ENCODE measurements around the gene CHST8.
A peak's percentile ranks its signal among the peaks of the same experiment; 100 is the strongest.

CHST8 gene

DNA sequence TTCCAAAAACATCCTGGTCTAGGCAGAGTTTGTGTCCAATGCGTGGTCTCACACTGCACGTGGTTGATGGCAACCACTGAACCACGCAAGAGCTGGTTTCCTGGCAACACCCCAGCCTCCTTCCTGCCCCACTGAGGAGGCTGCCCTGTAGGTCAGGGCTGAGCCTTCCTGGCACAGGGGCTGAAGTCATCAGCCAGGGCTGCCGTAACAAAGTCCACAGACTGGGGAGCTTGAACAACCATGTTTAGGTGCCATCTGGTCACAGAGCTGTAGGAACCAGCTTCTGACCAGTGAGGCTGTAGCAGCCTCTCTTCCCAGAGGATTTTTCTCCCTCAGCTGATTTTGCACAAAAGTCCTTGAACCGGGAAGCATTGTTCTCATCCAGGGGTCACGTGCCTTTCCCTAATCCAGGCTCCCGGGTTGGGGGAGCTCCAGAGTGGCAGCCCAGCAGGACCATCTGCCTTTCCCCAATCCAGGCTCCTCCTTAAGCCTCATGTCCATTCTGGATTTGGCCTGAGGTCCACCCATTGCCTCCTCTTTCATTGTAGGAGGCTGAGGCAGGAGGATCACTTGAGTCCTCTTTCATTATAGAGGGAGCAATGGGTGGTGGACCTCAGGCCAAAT lies 53.9 kb downstream of the CHST8 start:
- no peak for DNase-seq

DNA sequence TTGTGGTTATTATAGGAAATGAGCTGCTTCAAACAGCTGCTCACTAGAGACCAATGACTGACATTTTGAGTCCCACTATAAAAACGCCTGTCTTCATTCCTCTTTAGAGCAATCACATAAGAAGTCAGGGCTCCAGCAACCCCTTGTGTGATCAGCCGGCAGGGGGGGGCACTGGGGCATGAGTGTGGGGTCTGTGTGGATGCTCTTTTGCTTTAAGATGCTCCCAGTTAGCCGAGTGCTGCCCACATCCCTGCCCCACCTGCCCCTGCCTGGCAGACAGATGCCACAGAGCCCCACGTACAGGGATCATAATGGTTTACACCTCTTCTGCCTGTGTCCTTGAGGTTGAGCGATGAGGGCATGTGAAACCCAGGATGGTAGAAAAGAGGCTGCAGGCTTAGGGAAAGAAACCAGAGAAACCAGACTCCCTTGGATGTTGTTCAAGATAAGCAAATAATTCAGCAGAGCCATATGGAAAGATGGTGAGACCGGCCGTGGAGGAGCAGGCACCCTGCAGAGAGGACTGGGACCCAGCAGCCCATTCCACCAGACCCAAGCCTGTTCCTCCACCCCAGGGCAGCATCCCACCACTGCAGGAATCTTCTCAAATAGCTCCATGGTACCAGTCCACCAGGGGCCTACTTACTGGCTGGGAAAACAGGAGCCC lies 55.4 kb downstream of the CHST8 start:
- DNase-seq = no peak

DNA sequence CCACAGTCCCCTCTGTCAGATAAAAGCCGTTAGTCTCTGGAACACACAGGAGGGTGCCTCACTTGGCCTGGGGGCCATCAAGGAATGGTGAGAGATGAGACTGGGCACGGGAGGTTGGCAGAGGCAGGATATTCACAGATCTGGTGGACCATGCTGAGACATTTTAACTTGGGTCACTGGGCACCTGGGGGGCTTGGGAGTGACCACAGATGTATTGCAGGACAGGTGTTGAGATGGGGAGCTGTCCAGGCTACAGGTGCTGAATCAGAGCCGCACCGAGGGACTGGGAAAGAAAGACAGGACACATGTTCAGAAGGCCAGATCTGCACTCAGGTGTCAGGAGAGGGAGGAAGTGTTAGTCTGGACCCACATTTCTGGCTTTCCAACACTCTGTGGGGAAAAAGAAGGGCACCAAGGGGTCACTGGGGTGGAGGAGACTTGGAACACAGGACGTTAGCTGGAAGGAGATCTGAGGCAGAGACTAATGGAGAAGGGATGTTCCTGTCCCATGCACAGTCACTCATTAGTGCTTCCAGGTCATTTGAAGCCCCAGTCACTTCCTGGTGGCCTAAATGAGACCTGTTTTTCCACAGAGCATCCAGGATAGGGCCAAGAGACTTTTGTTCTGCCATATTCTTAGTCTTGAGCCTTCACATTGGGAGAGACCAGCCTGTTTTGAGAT lies 56.1 kb downstream of the CHST8 start:
- no peak for DNase-seq

DNA sequence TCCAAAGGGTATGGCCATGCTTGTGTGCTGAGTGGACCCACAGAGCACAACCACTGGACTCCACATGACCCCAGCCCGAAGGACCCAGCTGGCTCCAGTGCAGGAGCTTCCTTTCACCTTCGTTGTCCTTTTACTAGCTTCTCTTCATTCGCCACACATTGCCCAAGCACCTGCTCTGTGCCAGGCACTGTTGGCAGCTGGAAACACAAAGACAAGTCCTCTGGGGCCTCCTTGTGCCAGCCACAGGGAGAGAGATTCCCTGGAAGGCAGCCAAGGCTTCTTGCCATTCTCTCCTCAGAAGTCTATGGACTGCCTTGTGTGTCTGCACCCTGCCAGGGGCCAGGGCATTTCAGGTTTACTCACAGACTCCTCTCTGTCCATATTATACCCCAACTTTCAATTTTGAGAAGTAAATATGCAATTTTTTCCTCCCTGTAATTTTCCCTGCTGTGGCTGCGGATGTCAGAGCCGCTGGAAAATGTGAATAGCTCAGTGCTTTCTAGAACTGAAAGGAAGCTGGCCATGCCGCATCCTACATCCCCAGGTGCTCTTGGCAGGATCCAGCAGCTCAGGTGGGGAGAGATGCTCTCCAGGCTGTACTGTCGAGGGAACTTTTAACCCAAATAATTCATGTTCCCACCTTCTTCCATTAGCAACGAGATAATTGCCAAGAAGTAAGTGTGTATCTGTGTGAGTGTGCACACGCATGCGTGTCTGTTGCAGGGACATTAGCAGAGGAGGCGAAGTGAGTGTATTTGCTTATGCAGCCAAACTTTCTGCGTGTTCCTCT lies 57.2 kb downstream of the CHST8 start:
- peak; percentile 90 for DNase-seq

DNA sequence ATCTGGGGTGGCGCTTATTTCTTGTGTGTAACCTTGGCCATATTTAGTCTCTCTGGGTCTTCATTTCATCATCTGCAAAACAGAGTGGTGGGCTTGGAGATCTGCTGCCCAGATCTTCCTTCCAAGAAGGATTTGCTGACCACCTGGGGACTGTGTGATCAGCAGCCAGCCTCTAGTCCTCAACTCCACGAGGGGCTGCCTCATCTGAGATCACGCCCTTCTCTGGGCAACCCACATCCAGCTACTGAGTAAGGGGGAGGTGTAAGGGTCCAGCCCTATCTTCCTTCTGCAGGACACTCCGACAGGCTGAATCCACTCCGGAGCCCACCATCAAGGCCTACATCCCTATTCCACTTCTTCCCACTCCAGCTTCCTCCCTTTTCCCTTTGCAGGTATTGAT lies 57.9 kb downstream of the CHST8 start:
- no peak for DNase-seq

DNA sequence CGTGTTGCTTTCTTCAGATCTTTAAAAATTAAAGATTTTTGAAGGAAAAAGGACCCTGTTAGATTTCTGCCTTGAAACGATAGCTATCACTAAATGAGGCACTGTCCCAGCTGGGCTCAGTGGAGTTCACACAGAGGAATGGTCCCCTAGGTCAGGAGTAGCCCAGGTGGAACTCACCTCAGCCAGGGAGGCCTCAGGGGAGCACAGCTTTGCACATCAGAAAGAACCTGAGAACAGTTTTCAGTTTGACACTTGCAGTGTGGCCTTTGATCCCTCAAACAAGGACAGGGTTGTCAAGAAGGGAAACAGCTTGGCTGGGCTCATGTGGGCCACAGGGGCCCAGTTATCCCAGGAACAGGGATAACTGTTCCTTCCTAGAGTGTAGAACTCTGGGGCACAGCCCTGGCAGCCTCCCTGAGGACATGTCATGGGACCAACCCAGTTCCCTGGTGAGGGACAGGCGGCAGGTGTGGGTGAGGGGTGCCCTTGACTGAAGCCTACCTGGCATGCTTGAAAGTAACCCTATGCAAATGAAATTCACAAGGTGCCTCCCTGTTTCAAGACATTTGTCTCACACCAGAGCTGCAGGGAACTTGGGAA lies 59.4 kb downstream of the CHST8 start:
- no peak for DNase-seq

DNA sequence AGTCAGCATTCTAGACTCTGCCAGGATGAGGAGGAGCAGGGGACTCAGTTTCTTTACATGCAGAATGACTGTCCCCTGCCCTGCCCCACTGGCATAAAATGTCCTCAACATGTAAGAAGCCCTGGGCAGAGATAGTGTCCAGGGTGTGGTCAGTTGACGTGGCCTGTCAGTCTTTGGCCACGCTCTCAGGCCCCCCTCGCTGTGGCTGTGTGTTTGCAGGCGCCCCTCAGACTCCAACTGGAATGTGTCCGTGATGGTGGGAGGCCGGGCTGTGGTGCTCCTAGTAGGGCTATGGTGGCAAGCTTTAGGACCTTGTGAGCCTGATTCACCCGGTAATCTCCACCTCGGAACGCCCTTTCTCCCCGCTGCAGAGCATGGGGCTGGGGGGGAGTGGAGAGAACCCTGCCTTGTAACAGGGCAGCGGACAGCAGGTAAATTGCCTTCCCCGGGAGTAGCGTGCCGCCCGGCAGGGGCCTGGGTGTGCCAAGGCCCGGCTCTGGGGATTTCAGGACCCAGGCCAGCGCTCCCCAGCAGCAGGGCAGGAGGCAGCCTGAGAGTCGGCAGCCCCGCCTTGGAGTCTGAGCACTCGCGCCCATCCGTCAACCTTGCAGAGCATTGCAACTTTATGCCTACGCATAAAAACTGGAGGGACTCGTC lies 62.3 kb downstream of the CHST8 start:
- no peak for DNase-seq

DNA sequence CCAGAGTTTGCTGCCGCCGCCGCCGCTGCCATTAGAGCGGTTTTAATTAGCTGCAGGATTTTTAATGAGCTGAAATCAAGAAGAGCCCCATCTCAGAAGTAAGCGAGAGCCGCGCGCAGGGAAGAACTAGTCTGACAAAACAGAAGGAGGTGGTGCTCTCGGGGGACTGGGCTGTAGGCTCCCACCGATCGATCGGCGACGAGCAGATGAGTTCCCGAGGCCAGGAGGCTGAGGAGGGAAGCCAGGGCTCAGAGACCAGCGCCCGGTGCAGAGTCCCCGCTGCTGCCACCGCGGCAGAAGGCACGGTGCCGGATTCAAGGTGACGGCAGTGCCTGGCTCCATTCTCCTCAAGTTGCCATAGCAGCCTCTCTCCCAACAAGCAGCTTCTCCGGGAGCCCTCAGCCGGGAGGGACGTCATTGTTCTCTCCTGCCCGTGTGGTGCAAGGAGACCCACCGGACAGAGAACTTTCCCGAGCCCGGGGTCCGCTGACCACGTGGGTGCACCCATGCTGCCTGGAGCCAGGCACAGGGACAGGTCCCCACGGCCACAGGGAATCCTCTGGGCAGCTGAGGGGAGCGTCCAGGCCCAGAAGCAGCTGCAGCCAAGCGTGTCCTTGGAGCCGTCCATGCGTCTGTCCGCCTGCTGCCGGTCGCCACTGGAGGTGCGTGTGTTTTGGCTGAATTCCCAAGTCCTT lies 62.9 kb downstream of the CHST8 start:
- DNase-seq = no peak

DNA sequence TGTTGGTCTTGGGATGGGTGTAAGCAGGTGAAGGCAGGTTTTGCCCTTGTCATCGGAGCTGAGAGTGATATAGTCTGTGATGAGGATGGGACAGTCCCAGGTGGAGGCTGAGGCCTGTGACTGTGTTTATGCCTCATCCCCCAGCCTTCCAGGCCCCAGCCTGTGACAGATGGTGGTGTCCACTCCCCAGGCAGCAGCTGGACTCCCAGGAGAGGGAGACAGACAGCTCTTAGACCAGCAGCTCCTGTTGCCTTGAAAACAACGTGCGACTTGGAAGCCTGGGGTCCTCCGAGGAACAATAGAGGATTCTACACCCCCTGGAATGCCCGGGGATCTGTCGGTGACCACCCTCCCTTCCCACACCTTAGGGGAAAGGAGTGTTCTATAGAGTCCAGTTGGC lies 63.8 kb downstream of the CHST8 start:
- DNase-seq = no peak

DNA sequence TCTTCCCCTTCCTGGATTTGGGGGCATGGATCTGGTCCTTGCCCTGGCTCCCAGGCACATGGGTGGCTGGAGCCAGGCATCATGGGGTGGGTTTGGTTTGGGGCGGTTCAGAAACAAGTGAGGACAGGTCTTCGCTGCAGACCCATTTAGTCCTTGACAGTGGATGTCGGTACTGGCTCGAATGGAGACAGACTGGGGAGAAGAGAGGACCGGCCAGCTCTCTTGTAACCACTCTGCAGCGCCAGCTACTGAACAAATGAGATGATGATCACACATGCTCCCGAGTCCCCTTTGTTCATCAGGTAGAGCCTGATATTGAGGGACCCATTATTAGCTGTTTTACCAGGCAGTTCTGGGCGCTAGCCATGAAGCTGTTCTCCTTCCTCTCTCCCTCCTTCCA lies 64.5 kb downstream of the CHST8 start:
- no peak for DNase-seq

DNA sequence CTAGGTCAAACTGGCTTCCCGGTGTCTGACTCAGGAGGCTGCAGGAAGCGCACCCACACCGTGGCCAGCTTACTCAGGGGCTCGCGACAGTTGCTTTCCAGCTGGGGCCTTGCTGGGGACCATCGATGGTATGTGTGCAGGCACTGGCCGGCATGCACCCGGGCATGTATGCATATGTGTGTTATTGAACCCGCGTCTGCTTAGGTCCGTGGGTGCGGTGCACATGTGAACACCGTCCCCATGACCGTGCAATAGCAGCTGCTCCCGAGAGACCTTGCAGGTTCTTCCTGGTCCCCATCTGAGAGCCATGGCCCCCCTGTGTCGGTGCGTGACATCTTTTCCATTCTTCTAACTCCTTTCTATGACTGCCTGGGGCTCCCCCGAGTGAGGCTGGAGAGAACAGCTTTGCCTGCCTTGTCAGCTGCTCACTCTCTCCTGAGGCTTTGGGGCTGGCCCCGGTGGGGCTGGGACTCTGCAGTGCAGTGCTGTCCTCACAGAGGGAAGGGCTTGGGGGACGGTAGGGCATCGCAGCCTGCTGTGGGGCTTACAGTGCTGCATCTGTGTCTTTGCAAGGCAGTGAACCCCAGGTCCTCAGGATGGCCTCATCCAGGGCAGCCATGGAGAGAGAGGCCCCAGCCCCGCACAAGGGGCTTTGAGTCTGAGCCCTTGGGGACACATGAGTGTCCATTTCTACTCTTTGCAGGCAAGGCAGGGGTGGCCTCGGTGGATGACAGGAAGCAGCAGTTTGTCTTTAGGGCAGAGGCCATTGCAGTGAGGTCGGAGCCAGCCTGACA lies 65.1 kb downstream of the CHST8 start:
- DNase-seq = no peak

DNA sequence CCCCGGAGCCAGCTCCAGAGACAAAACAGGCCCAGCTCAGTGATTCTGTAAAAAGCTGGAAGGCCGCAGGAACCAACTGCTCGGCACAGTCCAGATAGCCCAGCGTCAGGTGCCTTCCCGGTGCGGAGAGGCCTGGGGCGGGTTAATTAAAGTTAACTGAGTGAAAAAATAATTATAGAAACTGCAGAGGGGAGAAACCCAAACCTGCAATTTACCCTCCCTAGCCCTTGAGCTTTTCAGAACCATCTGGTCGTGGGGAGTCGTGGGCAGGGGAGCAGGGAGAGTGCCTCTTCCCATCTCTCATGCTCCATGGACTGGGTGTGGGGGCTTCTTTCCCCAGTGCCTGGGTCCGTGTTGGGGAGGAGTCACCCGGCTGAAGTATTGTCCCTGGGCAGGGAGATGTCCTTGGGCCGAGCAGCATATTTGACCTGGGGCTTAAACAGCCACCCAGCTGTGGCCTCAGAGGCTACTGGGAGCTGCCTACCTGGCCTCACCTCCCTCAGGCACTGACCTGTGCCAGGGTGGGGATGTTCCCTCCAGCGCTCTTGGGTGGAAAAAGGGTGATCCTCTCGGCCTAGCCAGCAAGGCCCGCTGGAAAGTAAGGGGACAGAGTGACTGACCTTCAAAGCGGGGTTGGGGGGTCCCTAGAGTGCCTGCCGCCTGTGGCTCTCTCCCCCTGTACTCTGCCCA lies 65.9 kb downstream of the CHST8 start:
- no peak for DNase-seq

DNA sequence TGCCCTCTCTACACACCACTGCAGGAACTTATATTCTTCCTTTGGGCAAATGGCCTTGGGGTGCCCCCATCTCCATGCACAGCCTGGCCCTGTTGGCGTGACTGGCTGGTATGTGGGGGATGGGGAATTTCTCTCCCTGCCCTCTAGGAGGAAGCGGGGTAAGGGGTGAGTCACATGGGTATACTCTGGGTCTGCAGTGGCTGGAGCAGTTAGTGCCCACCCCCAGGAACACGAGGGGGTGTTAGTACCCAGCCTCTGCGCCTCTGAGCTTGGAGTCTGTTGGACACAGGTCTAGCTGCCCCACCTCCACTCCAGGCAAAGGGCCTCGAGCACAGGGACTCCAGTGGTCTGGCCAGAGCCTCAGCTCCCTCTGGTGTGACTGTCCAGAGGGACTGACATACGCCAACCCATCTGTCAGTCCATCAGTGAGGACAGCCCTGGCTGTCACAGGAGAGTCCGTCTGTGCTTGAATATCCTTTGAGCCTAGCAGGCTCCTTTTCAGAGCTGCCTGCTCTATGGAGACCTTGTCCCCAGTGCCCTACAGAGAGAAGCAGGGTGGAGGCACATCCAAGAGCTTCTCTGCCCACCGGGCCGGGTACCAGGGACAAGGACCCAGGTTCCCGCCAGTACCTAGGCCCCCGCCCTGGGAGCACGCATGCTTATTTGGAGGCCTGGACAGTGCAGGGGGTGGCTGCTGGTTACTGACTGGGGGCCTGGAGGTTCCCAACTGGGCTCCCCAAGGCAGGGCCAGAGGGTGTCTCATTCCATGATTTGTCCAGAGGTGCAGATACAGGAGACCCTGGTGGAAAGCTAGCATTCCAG lies 66.6 kb downstream of the CHST8 start:
- no peak for DNase-seq

DNA sequence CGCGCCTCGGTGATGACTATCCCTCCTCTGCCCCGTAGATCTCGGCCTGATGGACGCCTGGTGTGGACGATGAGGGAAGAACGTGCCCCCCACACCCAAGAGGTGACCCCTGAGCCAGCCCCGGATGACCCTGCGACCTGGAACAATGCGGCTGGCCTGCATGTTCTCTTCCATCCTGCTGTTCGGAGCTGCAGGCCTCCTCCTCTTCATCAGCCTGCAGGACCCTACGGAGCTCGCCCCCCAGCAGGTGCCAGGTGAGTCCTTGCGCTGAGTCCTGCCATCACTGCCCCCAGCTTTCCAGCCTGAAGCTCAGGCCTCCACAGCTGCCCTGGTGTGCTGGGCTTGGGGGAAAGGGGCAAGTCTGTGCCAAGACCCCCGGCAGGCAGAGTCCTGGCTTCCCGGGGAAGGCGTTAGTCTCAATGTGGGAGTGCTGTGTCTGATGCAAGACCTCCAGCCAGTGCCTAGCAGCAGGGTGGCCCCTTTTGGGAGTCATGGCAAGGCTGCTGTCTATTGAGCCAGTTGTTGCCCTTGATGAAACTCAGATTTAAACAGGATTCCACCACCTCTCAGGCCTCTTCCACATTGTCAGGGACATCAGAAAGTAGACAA lies 67.5 kb downstream of the CHST8 start:
- DNase-seq = no peak

DNA sequence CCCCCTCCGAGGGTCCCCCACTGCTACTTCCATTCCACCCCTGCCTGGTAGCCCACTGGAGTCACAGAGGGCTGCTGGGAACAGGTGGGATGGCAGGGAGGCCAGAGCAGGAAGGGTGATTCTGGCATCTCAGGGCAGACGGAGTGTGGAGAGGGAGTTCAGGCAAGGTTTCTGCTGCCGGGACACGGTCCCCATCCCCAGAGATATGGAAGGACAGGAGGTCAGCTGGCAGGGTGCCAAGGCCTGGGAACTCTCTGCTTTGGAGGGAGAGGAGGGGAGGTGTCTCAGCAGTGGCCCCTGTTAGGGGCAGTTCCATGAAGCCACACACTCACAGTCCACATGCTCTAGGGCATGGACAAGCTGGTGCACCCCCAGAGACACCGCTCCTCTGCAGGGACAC lies 68.1 kb downstream of the CHST8 start:
- DNase-seq = no peak

DNA sequence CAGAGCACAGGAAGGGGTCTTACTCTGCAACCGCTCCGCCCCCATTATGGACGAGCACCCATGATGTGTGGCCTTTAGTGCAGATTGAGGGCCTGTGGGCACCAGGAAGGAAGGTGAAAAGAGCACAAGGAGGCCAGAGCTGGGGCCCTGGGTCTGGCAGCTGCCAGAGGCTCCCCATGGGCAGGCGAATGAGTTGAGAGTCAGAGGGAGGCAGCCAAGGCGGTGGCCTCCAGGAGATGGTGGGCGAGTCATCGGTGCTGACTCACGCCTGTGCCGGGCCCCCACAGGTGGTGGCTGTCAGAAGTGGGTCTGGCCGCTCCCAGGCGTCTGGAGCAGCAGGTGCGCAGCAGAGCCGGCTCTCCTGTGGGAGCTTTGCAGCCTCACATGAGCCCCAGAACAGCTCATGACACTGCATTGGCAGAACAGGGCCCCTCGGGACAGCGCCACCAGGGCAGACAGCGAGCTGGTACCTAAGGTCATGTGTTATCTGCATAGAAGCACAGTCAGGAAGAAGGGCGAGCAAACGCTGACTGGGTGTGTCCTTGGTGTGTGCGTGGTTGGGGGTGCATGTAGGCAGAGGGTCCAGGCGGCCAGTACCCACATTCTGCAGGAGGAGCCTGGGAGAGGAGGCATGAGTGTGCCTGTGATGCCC lies 68.8 kb downstream of the CHST8 start:
- no peak for DNase-seq

DNA sequence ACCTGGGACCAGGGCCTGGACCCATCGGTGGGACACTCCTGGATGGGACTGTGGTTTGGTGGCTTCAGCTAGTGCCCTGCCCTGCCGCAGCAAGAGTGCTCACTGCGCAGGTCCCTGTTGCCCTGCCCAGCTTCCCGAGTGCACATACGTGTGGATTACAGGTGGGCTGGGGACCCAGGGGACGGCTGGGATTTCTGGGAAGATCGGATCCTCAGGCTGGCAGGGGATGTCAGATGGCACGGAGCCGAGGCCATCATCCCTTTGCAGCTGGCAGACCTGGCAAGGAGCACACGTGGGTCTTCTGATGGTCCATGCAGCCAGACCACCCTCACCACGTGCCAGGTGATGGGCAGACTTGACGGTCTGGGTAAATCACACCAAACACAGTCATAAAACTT lies 69.3 kb downstream of the CHST8 start:
- no peak for DNase-seq

DNA sequence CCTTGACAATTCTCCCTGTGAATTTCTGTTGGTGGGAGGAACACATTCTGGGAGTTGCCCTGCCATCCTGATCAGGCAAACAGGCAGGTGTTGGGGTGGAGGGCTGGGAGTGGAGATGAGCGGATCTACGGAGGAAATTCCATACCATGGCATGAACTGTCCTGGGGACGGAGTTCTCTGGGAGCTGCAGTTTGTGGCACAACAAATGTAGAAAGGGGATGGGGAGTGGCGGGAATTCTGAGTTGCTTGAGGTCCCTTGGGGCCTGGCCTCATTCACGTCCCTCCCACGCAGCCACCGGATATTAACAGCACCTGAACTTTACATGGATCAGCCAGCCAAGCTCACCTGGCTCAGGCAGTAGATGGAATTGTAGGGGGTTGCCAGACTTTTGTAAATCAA lies 70.0 kb downstream of the CHST8 start:
- no peak for DNase-seq

DNA sequence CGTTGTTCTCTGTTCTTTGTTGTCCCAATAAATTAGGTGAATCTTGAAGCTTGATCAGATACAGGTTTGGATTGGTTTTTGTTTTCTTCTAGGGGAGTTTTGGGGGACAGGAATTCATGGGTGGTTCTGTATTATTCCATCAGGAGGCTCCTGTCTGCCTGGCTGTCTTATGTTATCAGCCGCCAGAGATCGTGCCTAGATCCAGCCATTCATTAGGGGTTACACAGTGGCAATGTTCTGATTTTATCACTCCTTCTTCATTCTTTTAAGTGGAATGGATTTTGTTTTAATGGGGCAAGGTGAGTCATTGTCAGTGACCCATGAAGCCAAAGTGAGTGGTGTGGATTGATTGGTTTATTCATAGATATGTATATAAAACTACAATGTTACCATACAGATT lies 71.9 kb downstream of the CHST8 start:
- DNase-seq = no peak
